ENCODE results near the gene PLS1.

Gene PLS1

GRCh38 chr3:142664311-142664710 is 68.1 kb downstream of the PLS1 start:
- in situ Hi-C loops (cut with HindIII; ENCODE audit: low sequenced_read_pairs), result no loop called here
- H3K4me3 ChIP-seq (ENCODE audit: low read depth, low read length), result no peak overlapping the region
- no peak for TF ChIP-seq CTCF (IDR thresholded peaks at IDR 0.05; ENCODE audit: low read depth, low read length)
- no peak for DNase-seq (ENCODE audit: low read depth, low spot score)

- in situ Hi-C loops (cut with HindIII; ENCODE audit: low sequenced_read_pairs), result no loop called here
- DNase-seq (ENCODE audit: low read depth, low spot score), result no peak
- H3K4me3 ChIP-seq (ENCODE audit: low read depth, low read length), result no peak overlapping the region
- no peak for TF ChIP-seq CTCF (IDR thresholded peaks at IDR 0.05; ENCODE audit: low read depth, low read length)
Observed at GRCh38 chr3:142664819-142665218, 68.6 kb downstream of the PLS1 start.

- DNase-seq (ENCODE audit: low read depth, low spot score), result no peak
- H3K4me3 ChIP-seq (ENCODE audit: low read depth, low read length), result no peak overlapping the region
- no peak for TF ChIP-seq CTCF (IDR thresholded peaks at IDR 0.05; ENCODE audit: low read depth, low read length)
- in situ Hi-C loops (cut with HindIII; ENCODE audit: low sequenced_read_pairs), result no loop called here
Observed at GRCh38 chr3:142670120-142670519, 73.9 kb downstream of the PLS1 start.

GRCh38 chr3:142676151-142676550 is 80.0 kb downstream of the PLS1 start:
- no peak overlapping the region for H3K4me3 ChIP-seq (ENCODE audit: low read depth, low read length)
- DNase-seq (ENCODE audit: low read depth, low spot score), result no peak
- in situ Hi-C loops (cut with HindIII; ENCODE audit: low sequenced_read_pairs), result no loop called here
- TF ChIP-seq CTCF (IDR thresholded peaks at IDR 0.05; ENCODE audit: low read depth, low read length), result no peak

- TF ChIP-seq CTCF (IDR thresholded peaks at IDR 0.05; ENCODE audit: low read depth, low read length), result no peak
- H3K4me3 ChIP-seq (ENCODE audit: low read depth, low read length), result no peak overlapping the region
- no peak for DNase-seq (ENCODE audit: low read depth, low spot score)
- in situ Hi-C loops (cut with HindIII; ENCODE audit: low sequenced_read_pairs), result no loop called here
Observed at GRCh38 chr3:142680710-142681109, 84.5 kb downstream of the PLS1 start.

- in situ Hi-C loops (cut with HindIII; ENCODE audit: low sequenced_read_pairs), result no loop called here
- no peak overlapping the region for H3K4me3 ChIP-seq (ENCODE audit: low read depth, low read length)
- TF ChIP-seq CTCF (IDR thresholded peaks at IDR 0.05; ENCODE audit: low read depth, low read length), result no peak
- no peak for DNase-seq (ENCODE audit: low read depth, low spot score)
Observed at GRCh38 chr3:142690613-142691012, 94.4 kb downstream of the PLS1 start.

- no peak for TF ChIP-seq CTCF (IDR thresholded peaks at IDR 0.05; ENCODE audit: low read depth, low read length)
- no peak overlapping the region for H3K4me3 ChIP-seq (ENCODE audit: low read depth, low read length)
- in situ Hi-C loops (cut with HindIII; ENCODE audit: low sequenced_read_pairs), result no loop called here
- DNase-seq (ENCODE audit: low read depth, low spot score), result no peak
Observed at GRCh38 chr3:142691527-142691926, 95.3 kb downstream of the PLS1 start.

Measured in astrocyte of the spinal cord (primary cell).